PC-3 (cell line): ENCODE data around the gene ARHGAP24. TPM values are rescaled to one million over a fixed set of nuclear protein-coding genes. Genes with fewer than 3 reads are reported as not detected.

ENCODE experiments used
- ATAC-seq: fragments of 200-7000 bp; cut with Tn5 transposase; 2 replicates; pipeline ENCODE4 v1.9.1; 2020; ENCODE audit warnings: mild to moderate bottlenecking, moderate library complexity
- BruUV-seq: library from RNA; stranded (reverse); fragments of 400-500 nt; replicated peaks from 2 replicates; lab custom pipeline; 2021; lab: Mats Ljungman, UMichigan
- CTCF ChIA-PET: fragments of 300-600 bp; sonication (Branson Sonifier 250); formaldehyde crosslinking; loops from one replicate; lab custom pipeline; 2022; ENCODE audit warnings: antibody characterized with exemption; lab: Charles Lee
- POLR2A ChIA-PET: fragments of 300-600 bp; sonication (Branson Sonifier 250); formaldehyde crosslinking; loops from one replicate; lab custom pipeline; 2022; ENCODE audit warnings: antibody characterized with exemption; ENCODE audit not compliant: unreplicated experiment; lab: Charles Lee
- DNase-seq: peaks from one replicate; pipeline ENCODE4 v3.0.0-alpha.2; 2015
- H2AFZ ChIP-seq: fragments of 300-600 bp; sonication (generic); 2 replicates; pipeline ENCODE4 v1.6.0; 2016; ENCODE audit warnings: antibody characterized with exemption, low read length
- H3F3A ChIP-seq: fragments of 300-600 bp; sonication (generic); one replicate; pipeline ENCODE4 v1.6.0; 2017; ENCODE audit warnings: antibody characterized with exemption, low read length, control low read depth, mild to moderate bottlenecking; ENCODE audit not compliant: unreplicated experiment
- H3K27ac ChIP-seq: fragments of 300-600 bp; sonication (generic); 2 replicates; pipeline ENCODE4 v1.5.1; 2016; ENCODE audit warnings: mild to moderate bottlenecking, low read length
- H3K27me3 ChIP-seq: fragments of 300-600 bp; sonication (generic); 2 replicates; pipeline ENCODE4 v1.6.1; 2016; ENCODE audit warnings: low read length, mixed read lengths
- H3K36me3 ChIP-seq: fragments of 300-600 bp; sonication (generic); 2 replicates; pipeline ENCODE4 v1.6.1; 2016; ENCODE audit warnings: low read depth, mixed run types, low read length, mixed read lengths
- H3K4me1 ChIP-seq: fragments of 300-600 bp; sonication (generic); 2 replicates; pipeline ENCODE4 v1.5.1; 2016; ENCODE audit warnings: low read length; ENCODE audit not compliant: insufficient read depth
- H3K4me2 ChIP-seq: fragments of 300-600 bp; sonication (generic); 2 replicates; pipeline ENCODE4 v1.6.0; 2016; ENCODE audit warnings: low read length
- H3K4me3 ChIP-seq: fragments of 300-600 bp; sonication (generic); 2 replicates; pipeline ENCODE4 v1.5.1; 2016; ENCODE audit warnings: mild to moderate bottlenecking, low read length, mixed read lengths
- H3K79me2 ChIP-seq: fragments of 300-600 bp; sonication (generic); 2 replicates; pipeline ENCODE4 v1.6.1; 2017; ENCODE audit warnings: low read length, mixed read lengths
- H3K9ac ChIP-seq: fragments of 300-600 bp; sonication (generic); 2 replicates; pipeline ENCODE4 v1.6.0; 2016; ENCODE audit warnings: mild to moderate bottlenecking, low read length
- H3K9me2 ChIP-seq: fragments of 300-600 bp; sonication (generic); replicated peaks from 2 replicates; pipeline ENCODE4 v1.6.1; 2016; ENCODE audit warnings: mixed run types, low read length, mixed read lengths
- H3K9me3 ChIP-seq: fragments of 300-600 bp; sonication (generic); 2 replicates; pipeline ENCODE4 v1.6.1; 2016; ENCODE audit warnings: low read length, mixed read lengths
- H4K20me1 ChIP-seq: fragments of 300-600 bp; sonication (generic); 2 replicates; pipeline ENCODE4 v1.6.1; 2016; ENCODE audit warnings: low read length, mixed read lengths
- CTCF ChIP-seq: fragments of 300-600 bp; sonication (generic); conservative IDR thresholded peaks from 2 replicates; pipeline ENCODE4 v1.5.1; 2017; ENCODE audit warnings: antibody characterized with exemption, low read depth, mild to moderate bottlenecking, low read length
- EZH2 ChIP-seq: fragments of 300-600 bp; sonication (generic); IDR thresholded peaks from one replicate; pipeline ENCODE4 v1.6.1; 2017; ENCODE audit warnings: antibody characterized with exemption, mild to moderate bottlenecking, low read length; ENCODE audit not compliant: unreplicated experiment
- EZH2phosphoT487 ChIP-seq: fragments of 300-600 bp; sonication (generic); IDR thresholded peaks from 2 replicates; pipeline ENCODE4 v1.6.1; 2018; ENCODE audit warnings: mild to moderate bottlenecking, antibody characterized with exemption, low read length, borderline replicate concordance
- intact Hi-C: fragments of 100-400 bp; cut with micrococcal nuclease; formaldehyde crosslinking; loops from 2 replicates; pipeline ENCODE4 v1.9.0; 2023
- total RNA-seq: library from RNA; depleted of rRNA; stranded (reverse); fragments of >200 nt; gene quantifications from 2 replicates; pipeline ENCODE4 v1.2.3, GENCODE V29; 2014

Gene ARHGAP24
- total RNA-seq, 1 experiment from 2014 or later = 7.4 TPM

GRCh38 chr4:85476381-85476780 is 1.4 kb downstream of the ARHGAP24 start:
- Histone ChIP-seq H3K27me3 (no peaks in the 10 kb centered on the region), H3K9me3 (no peaks in the 10 kb centered on the region), H3K9ac (no peak overlapping the region), H4K20me1 (no peaks in the 10 kb centered on the region), H3K27ac (no peak overlapping the region), H3F3A (no peaks in the 10 kb centered on the region), H3K79me2 (no peaks in the 10 kb centered on the region), H3K36me3 (no peaks in the 10 kb centered on the region), H3K4me1 (peaks cover 9% of the 10 kb centered on the region), H2AFZ (peak overlapping the region; percentile 41; the same call in 1 of the 2 replicates), H3K4me3 (peak overlapping the region; percentile 55), H3K4me2 (peak overlapping the region; percentile 73), H3K9me2 (no peaks in the 10 kb centered on the region)
- intact Hi-C loops = loop anchor here (5.0 kb wide), 1 partner anchor 271 kb away; no protein-coding TSS in a partner anchor
- ATAC-seq (no peak), DNase-seq (no peak)
- TF ChIP-seq CTCF (no peak), EZH2 (no peak)
- ChIA-PET POLR2A (no interaction called here), CTCF (no interaction called here)
- TSS peak; percentile 29 for BruUV-seq

DNA sequence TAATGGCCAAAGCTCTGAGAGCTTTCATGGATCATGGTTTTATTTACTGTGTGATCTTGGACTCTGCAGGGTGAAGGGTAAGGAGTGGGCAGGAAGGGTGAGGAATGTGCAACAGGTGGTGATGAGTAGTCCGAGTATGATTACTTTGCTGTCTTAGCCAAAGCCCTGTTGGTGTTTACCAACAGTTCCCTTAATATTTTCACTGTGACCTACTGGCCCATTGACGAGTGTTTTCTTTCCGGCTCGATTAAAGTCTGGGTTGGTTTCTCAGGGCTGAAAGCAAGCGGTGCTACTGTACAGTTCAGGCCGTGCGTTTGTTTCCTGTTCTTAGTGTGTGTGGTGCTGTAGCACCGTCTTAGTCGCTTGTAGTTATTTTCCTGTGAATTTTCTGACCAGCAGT is 2.6 kb downstream of the ARHGAP24 start:
- ATAC-seq (no peak), DNase-seq (no peak)
- no TSS peak for BruUV-seq
- no peak for TF ChIP-seq EZH2phosphoT487
- TF ChIP-seq EZH2 = no peak
- no peak for TF ChIP-seq CTCF
- no peak overlapping the region for H3K27ac ChIP-seq
- H2AFZ ChIP-seq = no peak overlapping the region
- no peaks in the 10 kb centered on the region for H3K27me3 ChIP-seq
- H3K4me2 ChIP-seq = no peak overlapping the region
- no peak overlapping the region for H3K4me3 ChIP-seq
- no peaks in the 10 kb centered on the region for H3K9me2 ChIP-seq
- no peaks in the 10 kb centered on the region for H3K36me3 ChIP-seq
- intact Hi-C loops = loop anchor here (5.0 kb wide), 1 partner anchor 270 kb away; no protein-coding TSS in a partner anchor
- H3K9ac ChIP-seq = no peak overlapping the region
- CTCF ChIA-PET = no interaction called here
- H4K20me1 ChIP-seq = no peaks in the 10 kb centered on the region
- peaks cover 9% of the 10 kb centered on the region for H3K4me1 ChIP-seq
- H3K9me3 ChIP-seq = no peaks in the 10 kb centered on the region
- no peaks in the 10 kb centered on the region for H3F3A ChIP-seq
- no peaks in the 10 kb centered on the region for H3K79me2 ChIP-seq
- POLR2A ChIA-PET = no interaction called here

GRCh38 chr4:85478576-85478975 is 3.6 kb downstream of the ARHGAP24 start:
- CTCF ChIA-PET = no interaction called here
- POLR2A ChIA-PET = no interaction called here
- DNase-seq (no peak), ATAC-seq (no peak)
- no TSS peak for BruUV-seq
- Histone ChIP-seq H3K4me2 (no peak overlapping the region), H4K20me1 (no peaks in the 10 kb centered on the region), H3K27me3 (no peaks in the 10 kb centered on the region), H3K9me2 (no peaks in the 10 kb centered on the region), H3K27ac (no peak overlapping the region), H3K36me3 (no peaks in the 10 kb centered on the region), H3K9me3 (no peaks in the 10 kb centered on the region), H2AFZ (no peak overlapping the region), H3K4me3 (no peak overlapping the region), H3F3A (no peaks in the 10 kb centered on the region), H3K4me1 (peaks cover 9% of the 10 kb centered on the region), H3K9ac (no peak overlapping the region), H3K79me2 (no peaks in the 10 kb centered on the region)
- intact Hi-C loops = loop anchor here (5.0 kb wide), 1 partner anchor 269 kb away; no protein-coding TSS in a partner anchor
- TF ChIP-seq CTCF (no peak), EZH2phosphoT487 (no peak), EZH2 (no peak)
